ENCODE data around the gene HNF4A. TPM values are rescaled to one million over a fixed set of nuclear protein-coding genes. Genes with fewer than 3 reads are reported as not detected.

HNF4A gene
- total and polyA plus RNA-seq, 2 of the 13 experiments (the other 11 are each of a cell fraction or from before 2014, with no cell fraction given) = 80.9 to 169 TPM

DNA sequence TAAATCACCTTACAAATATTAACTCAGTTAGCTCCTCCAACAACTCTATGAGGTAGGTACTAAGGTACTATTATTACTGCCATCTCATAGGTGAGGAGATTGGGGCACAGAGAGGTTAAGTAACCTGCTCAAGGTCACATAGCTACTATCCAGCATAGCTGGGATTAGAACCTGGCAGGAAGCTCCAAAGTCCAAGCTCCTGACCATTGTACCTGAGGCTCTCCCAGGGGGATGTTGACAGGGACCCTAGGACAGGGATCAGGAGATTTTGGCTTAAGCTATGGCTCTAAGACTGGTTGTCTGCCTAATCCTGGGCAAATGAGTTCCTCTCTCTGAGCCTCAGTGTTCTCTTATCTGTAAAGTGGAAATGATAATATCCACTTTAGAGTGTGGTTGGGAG lies 59.3 kb downstream of the HNF4A start (continued):
- TF ChIP-seq SNAPC2 (CRISPR knock-in tag; IDR thresholded peaks at IDR 0.05) = no peak
- TF ChIP-seq ZNF672 (CRISPR knock-in tag; IDR thresholded peaks at IDR 0.05) = no peak
- TF ChIP-seq KLF16 (CRISPR knock-in tag; IDR thresholded peaks at IDR 0.05) = no peak
- TF ChIP-seq UBTF (CRISPR knock-in tag; IDR thresholded peaks at IDR 0.05) = no peak
- no peak for TF ChIP-seq ZBTB20 (CRISPR knock-in tag; IDR thresholded peaks at IDR 0.05; ENCODE audit: borderline replicate concordance, low read depth)
- TF ChIP-seq, protein P1, sequence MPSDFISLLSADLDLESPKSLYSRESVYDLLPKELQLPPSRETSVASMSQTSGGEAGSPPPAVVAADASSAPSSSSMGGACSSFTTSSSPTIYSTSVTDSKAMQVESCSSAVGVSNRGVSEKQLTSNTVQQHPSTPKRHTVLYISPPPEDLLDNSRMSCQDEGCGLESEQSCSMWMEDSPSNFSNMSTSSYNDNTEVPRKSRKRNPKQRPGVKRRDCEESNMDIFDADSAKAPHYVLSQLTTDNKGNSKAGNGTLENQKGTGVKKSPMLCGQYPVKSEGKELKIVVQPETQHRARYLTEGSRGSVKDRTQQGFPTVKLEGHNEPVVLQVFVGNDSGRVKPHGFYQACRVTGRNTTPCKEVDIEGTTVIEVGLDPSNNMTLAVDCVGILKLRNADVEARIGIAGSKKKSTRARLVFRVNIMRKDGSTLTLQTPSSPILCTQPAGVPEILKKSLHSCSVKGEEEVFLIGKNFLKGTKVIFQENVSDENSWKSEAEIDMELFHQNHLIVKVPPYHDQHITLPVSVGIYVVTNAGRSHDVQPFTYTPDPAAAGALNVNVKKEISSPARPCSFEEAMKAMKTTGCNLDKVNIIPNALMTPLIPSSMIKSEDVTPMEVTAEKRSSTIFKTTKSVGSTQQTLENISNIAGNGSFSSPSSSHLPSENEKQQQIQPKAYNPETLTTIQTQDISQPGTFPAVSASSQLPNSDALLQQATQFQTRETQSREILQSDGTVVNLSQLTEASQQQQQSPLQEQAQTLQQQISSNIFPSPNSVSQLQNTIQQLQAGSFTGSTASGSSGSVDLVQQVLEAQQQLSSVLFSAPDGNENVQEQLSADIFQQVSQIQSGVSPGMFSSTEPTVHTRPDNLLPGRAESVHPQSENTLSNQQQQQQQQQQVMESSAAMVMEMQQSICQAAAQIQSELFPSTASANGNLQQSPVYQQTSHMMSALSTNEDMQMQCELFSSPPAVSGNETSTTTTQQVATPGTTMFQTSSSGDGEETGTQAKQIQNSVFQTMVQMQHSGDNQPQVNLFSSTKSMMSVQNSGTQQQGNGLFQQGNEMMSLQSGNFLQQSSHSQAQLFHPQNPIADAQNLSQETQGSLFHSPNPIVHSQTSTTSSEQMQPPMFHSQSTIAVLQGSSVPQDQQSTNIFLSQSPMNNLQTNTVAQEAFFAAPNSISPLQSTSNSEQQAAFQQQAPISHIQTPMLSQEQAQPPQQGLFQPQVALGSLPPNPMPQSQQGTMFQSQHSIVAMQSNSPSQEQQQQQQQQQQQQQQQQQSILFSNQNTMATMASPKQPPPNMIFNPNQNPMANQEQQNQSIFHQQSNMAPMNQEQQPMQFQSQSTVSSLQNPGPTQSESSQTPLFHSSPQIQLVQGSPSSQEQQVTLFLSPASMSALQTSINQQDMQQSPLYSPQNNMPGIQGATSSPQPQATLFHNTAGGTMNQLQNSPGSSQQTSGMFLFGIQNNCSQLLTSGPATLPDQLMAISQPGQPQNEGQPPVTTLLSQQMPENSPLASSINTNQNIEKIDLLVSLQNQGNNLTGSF (CRISPR knock-in tag; IDR thresholded peaks at IDR 0.05) = no peak
- TF ChIP-seq, protein P2, sequence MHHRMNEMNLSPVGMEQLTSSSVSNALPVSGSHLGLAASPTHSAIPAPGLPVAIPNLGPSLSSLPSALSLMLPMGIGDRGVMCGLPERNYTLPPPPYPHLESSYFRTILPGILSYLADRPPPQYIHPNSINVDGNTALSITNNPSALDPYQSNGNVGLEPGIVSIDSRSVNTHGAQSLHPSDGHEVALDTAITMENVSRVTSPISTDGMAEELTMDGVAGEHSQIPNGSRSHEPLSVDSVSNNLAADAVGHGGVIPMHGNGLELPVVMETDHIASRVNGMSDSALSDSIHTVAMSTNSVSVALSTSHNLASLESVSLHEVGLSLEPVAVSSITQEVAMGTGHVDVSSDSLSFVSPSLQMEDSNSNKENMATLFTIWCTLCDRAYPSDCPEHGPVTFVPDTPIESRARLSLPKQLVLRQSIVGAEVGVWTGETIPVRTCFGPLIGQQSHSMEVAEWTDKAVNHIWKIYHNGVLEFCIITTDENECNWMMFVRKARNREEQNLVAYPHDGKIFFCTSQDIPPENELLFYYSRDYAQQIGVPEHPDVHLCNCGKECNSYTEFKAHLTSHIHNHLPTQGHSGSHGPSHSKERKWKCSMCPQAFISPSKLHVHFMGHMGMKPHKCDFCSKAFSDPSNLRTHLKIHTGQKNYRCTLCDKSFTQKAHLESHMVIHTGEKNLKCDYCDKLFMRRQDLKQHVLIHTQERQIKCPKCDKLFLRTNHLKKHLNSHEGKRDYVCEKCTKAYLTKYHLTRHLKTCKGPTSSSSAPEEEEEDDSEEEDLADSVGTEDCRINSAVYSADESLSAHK (CRISPR knock-in tag; IDR thresholded peaks at IDR 0.05; ENCODE audit: borderline replicate concordance) = no peak
- no peak for TF ChIP-seq TBX3 (IDR thresholded peaks at IDR 0.05; ENCODE audit: borderline replicate concordance)
- no peak for TF ChIP-seq ZNF382 (CRISPR knock-in tag; IDR thresholded peaks at IDR 0.05; ENCODE audit: borderline replicate concordance)
- TF ChIP-seq, protein P3, sequence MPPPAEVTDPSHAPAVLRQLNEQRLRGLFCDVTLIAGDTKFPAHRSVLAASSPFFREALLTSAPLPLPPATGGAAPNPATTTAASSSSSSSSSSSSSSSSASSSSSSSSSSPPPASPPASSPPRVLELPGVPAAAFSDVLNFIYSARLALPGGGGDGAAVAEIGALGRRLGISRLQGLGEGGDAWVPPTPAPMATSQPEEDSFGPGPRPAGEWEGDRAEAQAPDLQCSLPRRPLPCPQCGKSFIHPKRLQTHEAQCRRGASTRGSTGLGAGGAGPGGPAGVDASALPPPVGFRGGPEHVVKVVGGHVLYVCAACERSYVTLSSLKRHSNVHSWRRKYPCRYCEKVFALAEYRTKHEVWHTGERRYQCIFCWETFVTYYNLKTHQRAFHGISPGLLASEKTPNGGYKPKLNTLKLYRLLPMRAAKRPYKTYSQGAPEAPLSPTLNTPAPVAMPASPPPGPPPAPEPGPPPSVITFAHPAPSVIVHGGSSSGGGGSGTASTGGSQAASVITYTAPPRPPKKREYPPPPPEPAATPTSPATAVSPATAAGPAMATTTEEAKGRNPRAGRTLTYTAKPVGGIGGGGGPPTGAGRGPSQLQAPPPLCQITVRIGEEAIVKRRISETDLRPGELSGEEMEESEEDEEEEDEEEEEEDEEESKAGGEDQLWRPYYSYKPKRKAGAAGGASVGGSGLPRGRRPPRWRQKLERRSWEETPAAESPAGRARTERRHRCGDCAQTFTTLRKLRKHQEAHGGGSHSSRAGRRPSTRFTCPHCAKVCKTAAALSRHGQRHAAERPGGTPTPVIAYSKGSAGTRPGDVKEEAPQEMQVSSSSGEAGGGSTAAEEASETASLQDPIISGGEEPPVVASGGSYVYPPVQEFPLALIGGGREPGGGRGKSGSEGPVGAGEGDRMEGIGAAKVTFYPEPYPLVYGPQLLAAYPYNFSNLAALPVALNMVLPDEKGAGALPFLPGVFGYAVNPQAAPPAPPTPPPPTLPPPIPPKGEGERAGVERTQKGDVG (CRISPR knock-in tag; IDR thresholded peaks at IDR 0.05; ENCODE audit: borderline replicate concordance) = no peak
- TF ChIP-seq ZNF20 (CRISPR knock-in tag; IDR thresholded peaks at IDR 0.05) = no peak
- TF ChIP-seq ZNF232 (CRISPR knock-in tag; IDR thresholded peaks at IDR 0.05; ENCODE audit: borderline replicate concordance) = no peak; the same call in 1 of the 2 replicates
- TF ChIP-seq, protein P4, sequence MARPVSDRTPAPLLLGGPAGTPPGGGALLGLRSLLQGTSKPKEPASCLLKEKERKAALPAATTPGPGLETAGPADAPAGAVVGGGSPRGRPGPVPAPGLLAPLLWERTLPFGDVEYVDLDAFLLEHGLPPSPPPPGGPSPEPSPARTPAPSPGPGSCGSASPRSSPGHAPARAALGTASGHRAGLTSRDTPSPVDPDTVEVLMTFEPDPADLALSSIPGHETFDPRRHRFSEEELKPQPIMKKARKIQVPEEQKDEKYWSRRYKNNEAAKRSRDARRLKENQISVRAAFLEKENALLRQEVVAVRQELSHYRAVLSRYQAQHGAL (CRISPR knock-in tag; IDR thresholded peaks at IDR 0.05; ENCODE audit: not compliant biosample characterization) = no peak
- TF ChIP-seq MXD1 (CRISPR knock-in tag; IDR thresholded peaks at IDR 0.05) = no peak
